ENCODE measurements around the gene MYL9.

Gene MYL9

GRCh38 chr20:36527331-36528125 lies 13.8 kb upstream of the MYL9 start:
- DNase-seq = no peak

- DNase-seq = no peak
Measured at GRCh38 chr20:36528176-36528874, 13.0 kb upstream of the MYL9 start.

GRCh38 chr20:36528875-36529417 lies 12.4 kb upstream of the MYL9 start:
- no peak for DNase-seq

GRCh38 chr20:36532388-36532787 lies 8.9 kb upstream of the MYL9 start:
- DNase-seq = no peak

- DNase-seq = no peak
Measured at GRCh38 chr20:36532822-36533221, 8.5 kb upstream of the MYL9 start.

GRCh38 chr20:36538026-36538722 lies 3.1 kb upstream of the MYL9 start:
- DNase-seq = no peak

- no peak for DNase-seq
Measured at GRCh38 chr20:36540551-36541211, 638 bp upstream of the MYL9 start.

GRCh38 chr20:36541768-36542488 lies 609 bp downstream of the MYL9 start:
- DNase-seq = no peak

- no peak for DNase-seq
Measured at GRCh38 chr20:36542516-36543183, 1.3 kb downstream of the MYL9 start.

- DNase-seq = no peak
Measured at GRCh38 chr20:36543184-36544133, 2.1 kb downstream of the MYL9 start.

- no peak for DNase-seq
Measured at GRCh38 chr20:36544134-36545018, 3.1 kb downstream of the MYL9 start.

GRCh38 chr20:36546111-36546736 lies 4.9 kb downstream of the MYL9 start:
- no peak for DNase-seq

- no peak for DNase-seq
Measured at GRCh38 chr20:36547186-36548005, 6.1 kb downstream of the MYL9 start.

- DNase-seq = peak; percentile 16
Measured at GRCh38 chr20:36548006-36548315, 6.6 kb downstream of the MYL9 start.

GRCh38 chr20:36548704-36549627 lies 7.6 kb downstream of the MYL9 start:
- no peak for DNase-seq

- no peak for DNase-seq
Measured at GRCh38 chr20:36549628-36549941, 8.3 kb downstream of the MYL9 start.
